ENCODE results near the gene KAT6B.

The KAT6B gene

DNA sequence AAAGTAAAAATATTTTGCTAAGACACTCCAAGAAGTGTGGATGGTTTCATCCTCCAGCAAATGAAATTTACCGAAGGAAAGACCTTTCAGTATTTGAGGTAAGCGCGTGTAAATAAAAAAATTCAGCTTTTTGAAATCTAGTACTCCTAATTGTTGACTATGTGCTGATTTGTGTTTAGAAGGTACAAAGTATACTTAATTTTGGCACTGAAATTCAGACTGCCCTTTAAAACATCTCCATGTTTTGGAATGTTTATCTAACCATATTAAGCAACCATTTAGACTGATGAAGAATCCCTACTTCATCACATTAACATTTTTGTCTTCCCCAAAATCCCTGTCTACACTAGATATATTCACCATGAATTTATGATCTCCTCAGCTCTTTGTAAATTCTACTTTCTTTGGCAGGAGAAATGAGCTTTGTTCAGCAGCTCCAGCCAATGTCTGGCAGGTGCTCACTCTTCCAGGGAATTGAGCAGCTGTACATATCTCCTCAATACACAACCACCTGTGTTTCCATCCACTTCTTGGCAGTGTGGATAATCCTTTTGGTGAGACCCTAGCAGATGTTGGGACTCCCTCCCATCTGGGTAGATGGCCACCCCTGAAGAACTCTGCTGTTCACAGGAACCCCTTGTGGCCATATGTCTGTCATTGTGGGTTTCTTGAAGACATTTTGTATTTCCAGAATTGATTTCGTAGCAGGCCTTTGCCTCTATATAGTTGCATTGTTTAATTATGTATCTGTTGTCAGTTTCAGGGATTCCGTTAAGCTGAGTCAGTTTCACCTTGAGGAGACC is 155.6 kb downstream of the KAT6B start:
- no peak overlapping the region for H3K27ac ChIP-seq

DNA sequence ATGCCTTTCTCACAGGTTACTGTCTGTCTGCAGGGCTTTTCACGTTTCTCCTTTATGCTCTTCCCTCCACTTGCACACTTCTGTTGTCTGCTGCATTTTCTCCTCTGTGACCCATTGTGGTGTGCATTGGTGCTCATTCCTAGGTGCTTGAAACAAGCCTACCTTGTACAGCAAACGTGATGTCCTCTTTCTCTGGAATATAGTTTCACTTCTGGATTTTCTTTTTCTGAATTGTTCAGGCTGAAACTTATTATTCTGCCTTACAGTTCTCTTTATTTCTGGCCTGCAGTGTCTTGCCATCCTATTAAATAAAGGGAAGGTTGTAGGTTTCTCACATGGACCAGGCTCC is 156.2 kb downstream of the KAT6B start:
- DNase-seq (ENCODE audit: low spot score), result no peak
- no peak overlapping the region for H3K27ac ChIP-seq

More for the DNA sequence above, 155.6 kb downstream of the KAT6B start:
- TF ChIP-seq, protein P1, sequence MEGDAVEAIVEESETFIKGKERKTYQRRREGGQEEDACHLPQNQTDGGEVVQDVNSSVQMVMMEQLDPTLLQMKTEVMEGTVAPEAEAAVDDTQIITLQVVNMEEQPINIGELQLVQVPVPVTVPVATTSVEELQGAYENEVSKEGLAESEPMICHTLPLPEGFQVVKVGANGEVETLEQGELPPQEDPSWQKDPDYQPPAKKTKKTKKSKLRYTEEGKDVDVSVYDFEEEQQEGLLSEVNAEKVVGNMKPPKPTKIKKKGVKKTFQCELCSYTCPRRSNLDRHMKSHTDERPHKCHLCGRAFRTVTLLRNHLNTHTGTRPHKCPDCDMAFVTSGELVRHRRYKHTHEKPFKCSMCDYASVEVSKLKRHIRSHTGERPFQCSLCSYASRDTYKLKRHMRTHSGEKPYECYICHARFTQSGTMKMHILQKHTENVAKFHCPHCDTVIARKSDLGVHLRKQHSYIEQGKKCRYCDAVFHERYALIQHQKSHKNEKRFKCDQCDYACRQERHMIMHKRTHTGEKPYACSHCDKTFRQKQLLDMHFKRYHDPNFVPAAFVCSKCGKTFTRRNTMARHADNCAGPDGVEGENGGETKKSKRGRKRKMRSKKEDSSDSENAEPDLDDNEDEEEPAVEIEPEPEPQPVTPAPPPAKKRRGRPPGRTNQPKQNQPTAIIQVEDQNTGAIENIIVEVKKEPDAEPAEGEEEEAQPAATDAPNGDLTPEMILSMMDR (IDR thresholded peaks at IDR 0.05), result no peak
- H3K4me3 ChIP-seq, result no peak overlapping the region
- DNase-seq (ENCODE audit: low spot score), result no peak

DNA sequence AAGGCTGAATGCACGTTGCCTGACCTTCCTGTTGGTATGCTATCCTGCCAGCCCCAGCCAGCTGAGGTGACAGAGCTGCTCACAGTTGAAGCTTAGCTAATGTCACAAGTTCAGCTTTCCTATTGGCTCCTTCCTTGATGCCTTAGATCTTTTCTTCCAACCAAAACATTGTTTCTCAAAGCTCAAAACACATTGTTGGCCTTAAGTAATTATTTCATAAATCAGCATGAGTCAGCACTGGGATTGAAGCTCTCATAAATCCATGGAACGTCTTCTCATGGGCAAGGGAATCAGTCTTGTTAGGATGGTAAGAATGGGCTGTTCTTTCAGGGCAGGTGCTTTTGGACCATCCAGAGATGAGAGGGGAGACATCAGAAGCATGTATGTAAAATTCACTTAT is 157.0 kb downstream of the KAT6B start:
- TF ChIP-seq, protein P1 (IDR thresholded peaks at IDR 0.05), result no peak
- H3K27ac ChIP-seq, result no peak overlapping the region
- no peak overlapping the region for H3K4me3 ChIP-seq
- no peak for DNase-seq (ENCODE audit: low spot score)

More for the DNA sequence above, 156.2 kb downstream of the KAT6B start:
- TF ChIP-seq, protein P1 (IDR thresholded peaks at IDR 0.05), result no peak
- no peak overlapping the region for H3K4me3 ChIP-seq

DNA sequence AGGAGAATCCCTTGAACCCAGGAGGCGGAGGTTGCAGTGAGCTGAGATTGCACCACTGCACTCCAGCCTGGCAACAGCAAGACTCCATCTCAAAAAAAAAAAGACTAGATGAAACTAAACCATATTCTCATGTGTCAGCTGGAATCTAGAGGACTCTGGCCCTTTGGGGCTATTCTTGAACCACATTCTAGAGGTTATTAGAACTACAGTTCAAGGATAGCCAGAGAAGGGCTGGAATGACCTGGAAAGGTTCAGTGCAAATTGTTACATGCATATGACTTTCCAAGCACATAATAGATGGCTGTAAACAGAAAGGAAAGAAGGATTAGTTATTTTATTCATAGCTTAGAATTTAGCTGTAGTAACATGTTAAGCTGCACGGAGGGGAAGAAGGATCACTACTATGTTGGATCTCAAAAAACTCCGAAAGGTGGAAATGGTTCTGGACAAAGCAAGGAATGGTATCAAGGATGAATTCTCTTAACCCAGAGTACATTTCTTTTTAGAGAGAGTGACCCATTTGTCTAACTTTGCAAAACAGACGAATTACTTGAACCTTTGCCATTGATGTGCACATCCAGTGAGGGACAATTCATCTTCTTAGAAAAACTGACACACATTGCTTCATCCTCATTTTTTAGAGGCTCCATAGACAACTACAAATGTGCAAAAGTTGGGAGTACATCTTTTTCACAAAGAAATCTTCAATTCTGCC is 161.1 kb downstream of the KAT6B start:
- no peak overlapping the region for H3K4me3 ChIP-seq
- no peak for DNase-seq (ENCODE audit: low spot score)
- TF ChIP-seq, protein P1 (IDR thresholded peaks at IDR 0.05), result no peak
- no peak overlapping the region for H3K27ac ChIP-seq

DNA sequence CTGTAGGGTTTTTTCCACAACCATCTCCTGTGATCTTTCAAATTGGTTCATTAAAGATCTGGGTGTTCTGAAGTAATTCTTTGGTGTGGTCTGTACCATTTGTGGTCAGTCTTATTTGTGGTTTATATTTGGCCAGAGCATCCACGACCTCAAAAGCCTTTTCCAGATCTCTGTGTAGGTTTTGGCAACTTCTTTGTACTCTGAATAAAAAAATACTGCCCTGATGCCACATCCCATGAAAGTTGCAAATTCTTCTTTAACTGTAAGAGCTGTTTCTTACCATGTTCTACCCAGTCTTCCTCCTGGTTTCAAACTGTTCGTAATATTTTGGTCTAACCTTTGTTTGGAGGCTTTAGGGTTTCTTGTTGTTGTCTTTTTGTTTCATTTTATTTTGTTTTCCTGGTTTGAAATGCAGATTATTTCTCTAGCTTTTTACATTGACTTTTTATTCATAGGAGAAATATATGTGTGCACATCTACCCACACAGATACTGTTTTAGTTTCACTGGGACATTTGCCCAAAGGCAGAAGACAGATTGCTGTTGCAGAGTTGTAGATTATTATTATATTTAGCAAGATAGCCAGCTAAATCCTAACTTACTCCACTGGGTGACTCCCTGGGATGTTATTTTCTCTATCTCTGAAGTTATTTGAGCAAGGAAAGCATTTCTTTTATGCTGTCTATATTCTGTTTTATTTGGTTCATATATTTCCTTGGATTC is 161.8 kb downstream of the KAT6B start:
- no peak for DNase-seq (ENCODE audit: low spot score)
- Histone ChIP-seq H3K27ac (no peak overlapping the region), H3K4me3 (no peak overlapping the region)
- TF ChIP-seq, protein P1 (IDR thresholded peaks at IDR 0.05), result no peak

DNA sequence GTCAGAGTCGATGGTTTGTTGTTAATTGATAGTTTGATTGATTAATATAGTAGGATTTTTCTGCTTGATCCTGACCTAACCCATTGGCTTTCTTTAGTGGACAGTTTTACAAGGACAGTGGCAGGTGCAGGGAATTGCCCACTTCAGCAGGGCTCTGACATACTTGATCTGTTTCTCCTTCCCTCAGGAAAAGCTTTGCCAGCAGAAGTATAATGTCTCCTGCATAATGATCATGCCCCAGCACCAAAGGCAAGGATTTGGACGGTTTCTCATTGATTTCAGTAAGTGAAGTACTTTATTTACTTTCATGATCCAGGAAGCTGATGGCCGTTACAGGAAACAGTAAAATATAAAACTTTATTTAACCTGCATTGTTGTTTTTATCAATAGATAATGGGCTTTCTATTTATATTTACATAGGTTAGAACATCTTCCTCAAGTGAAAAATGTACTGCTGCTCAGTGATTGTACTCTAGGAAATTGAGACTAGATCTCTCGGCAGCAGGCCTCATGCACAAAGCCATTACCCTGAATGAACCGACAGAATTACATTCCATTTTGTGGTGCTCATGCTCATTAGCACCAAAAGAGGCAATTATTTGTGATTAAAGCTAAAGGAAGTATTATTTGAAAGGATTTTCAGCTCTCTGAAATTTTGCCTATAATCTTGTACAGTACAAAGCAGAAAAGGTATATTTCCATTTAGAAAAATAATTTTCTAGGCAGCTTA is 162.6 kb downstream of the KAT6B start:
- DNase-seq (ENCODE audit: low spot score), result no peak
- H3K27ac ChIP-seq, result no peak overlapping the region
- TF ChIP-seq, protein P1 (IDR thresholded peaks at IDR 0.05), result no peak
- no peak overlapping the region for H3K4me3 ChIP-seq

All from coronary artery (tissue), 2 donors.